ENCODE data around the gene SLC7A6OS. TPM values are rescaled to one million over a fixed set of nuclear protein-coding genes. Genes with fewer than 3 reads are reported as not detected.
"Not testable (repeated sequence)": the region's sequence is repeated elsewhere in the genome, so short reads cannot be mapped to it uniquely, and the experiment has no call there.

The SLC7A6OS gene
- total and polyA plus RNA-seq, 10 of the 15 experiments (the other 5 are each of a cell fraction or from before 2014, with no cell fraction given): 2.9 to 27.4 (median 16.9) TPM

- intact Hi-C loops (cut with micrococcal nuclease; ENCODE audit: unreplicated experiment): loop anchor here (1.0 kb wide), 1 partner anchor 24 kb away; the partner anchor contains the start of gene SLC7A6
- peaks cover 39% of the 10 kb centered on the region for H3K79me2 ChIP-seq (ENCODE audit: control insufficient read depth, insufficient read depth, low read length)
- H2AFZ ChIP-seq (ENCODE audit: control insufficient read depth, low read depth, low read length); BruUV-seq (replicated peaks); H3K4me3 ChIP-seq; ATAC-seq; H4K20me1 ChIP-seq (ENCODE audit: control insufficient read depth, insufficient read depth); H3K9me3 ChIP-seq (replicated peaks; ENCODE audit: control insufficient read depth, insufficient read depth, low read length); FAIRE-seq; H3K4me2 ChIP-seq (ENCODE audit: control insufficient read depth, insufficient read depth); in situ Hi-C loops (cut with MboI); H3K27me3 ChIP-seq (replicated peaks in 1 of 2; ENCODE audit: control insufficient read depth in 2 of 2, insufficient read depth in 2 of 2, low read length in 1 of 2); DNase-seq (ENCODE audit: low read depth, low spot score): not testable (repeated sequence)
- RAD21 ChIA-PET (ENCODE audit: unreplicated experiment): interaction anchor here (1.1 to 4.9 kb wide), 11 partner anchors 8 to 40 kb away, joined by 3 to 55 read pairs (median 9); partner anchors contain the start of genes PRMT7, SLC7A6 and SLC7A6OS
- POLR2A ChIA-PET: interaction anchor here (1.1 to 11.1 kb wide), 5 partner anchors 13 to 39 kb away, joined by 3 to 177 read pairs (median 15); partner anchors contain the start of genes PRMT7 and SLC7A6OS
- peak overlapping the region; percentile 59; the same call in 1 of the 2 replicates for H3K9ac ChIP-seq (ENCODE audit: control insufficient read depth, insufficient read depth, low read length)
- 0 out of 2 replicates have a peak, but pooled peaks have one; percentile 18 for TF ChIP-seq MLLT1 (IDR thresholded peaks at IDR 0.05)
- SMC1A ChIA-PET (ENCODE audit: uncharacterized antibody, unreplicated experiment): interaction anchor here (0.7 to 5.0 kb wide), 8 partner anchors 11 to 203 kb away, joined by 3 to 56 read pairs (median 16); partner anchors contain the start of genes PRMT7, SLC7A6 and SLC7A6OS
- H3K4me1 ChIP-seq (ENCODE audit: control insufficient read depth, insufficient read depth, low read length): peaks cover 62% of the 10 kb centered on the region
- CTCF ChIA-PET: interaction anchor here (1.2 to 4.8 kb wide), 6 partner anchors 13 to 52 kb away, joined by 3 to 94 read pairs (median 4); partner anchors contain the start of gene SLC7A6
- peak overlapping the region; percentile 92 for H3K27ac ChIP-seq (ENCODE audit: control insufficient read depth, insufficient read depth)
- WGBS (ENCODE audit: insufficient coverage, insufficient replicate concordance, low lambda C conversion rate, missing lambda C conversion rate): 91% methylated on average over 8 of the region's 9 CpGs
- peaks cover 25 to 30% of the 10 kb centered on the region in 2 experiments; a peak in 3 of 4 replicates for H3K36me3 ChIP-seq (ENCODE audit: control insufficient read depth in 2 of 2, insufficient read depth in 2 of 2, low read length in 1 of 2)
Observed at GRCh38 chr16:68288796-68289195, 21.9 kb downstream of the SLC7A6OS start.

- ATAC-seq: no peak
- TF ChIP-seq CBX3 (IDR thresholded peaks at IDR 0.05; ENCODE audit: borderline replicate concordance, low read depth) (no peak), HDAC6 (IDR thresholded peaks at IDR 0.05; ENCODE audit: unreplicated experiment) (no peak), NKRF (conservative IDR thresholded peaks at IDR 0.05) (no peak), POLR2AphosphoS2 (IDR thresholded peaks at IDR 0.05; ENCODE audit: low read depth, low read length) (no peak), JUND (IDR thresholded peaks at IDR 0.05; ENCODE audit: low read depth, low read length) (no peak), NFXL1 (IDR thresholded peaks at IDR 0.05; ENCODE audit: borderline replicate concordance) (no peak), ZBED1 (IDR thresholded peaks at IDR 0.05; ENCODE audit: borderline replicate concordance) (no peak), NFYA (IDR thresholded peaks at IDR 0.05; ENCODE audit: borderline replicate concordance, low read depth, low read length) (no peak), RAD51 (IDR thresholded peaks at IDR 0.05) (no peak), EZH2 (IDR thresholded peaks at IDR 0.05; ENCODE audit: borderline replicate concordance, control insufficient read depth, low read depth, low read length) (no peak), SIX5 (IDR thresholded peaks at IDR 0.05; ENCODE audit: low read depth, low read length, severe bottlenecking) (no peak), FOXK2 (IDR thresholded peaks at IDR 0.05) (no peak)
Observed at GRCh38 chr16:68288252-68288650, 22.5 kb downstream of the SLC7A6OS start.

More at GRCh38 chr16:68288252-68288650, 22.5 kb downstream of the SLC7A6OS start:
- Histone ChIP-seq H3K9ac (ENCODE audit: control insufficient read depth, insufficient read depth, low read length) (no peak overlapping the region), H3K4me1 (ENCODE audit: control insufficient read depth, insufficient read depth, low read length) (peaks cover 66% of the 10 kb centered on the region), H4K20me1 (ENCODE audit: control insufficient read depth, insufficient read depth) (no peaks in the 10 kb centered on the region), H3K4me2 (ENCODE audit: control insufficient read depth, insufficient read depth) (no peak overlapping the region), H3K36me3 (ENCODE audit: control insufficient read depth in 2 of 2, insufficient read depth in 2 of 2, low read length in 1 of 2) (peaks cover 20 to 27% of the 10 kb centered on the region in 2 experiments; a peak in 3 of 4 replicates), H3K9me3 (replicated peaks; ENCODE audit: control insufficient read depth, insufficient read depth, low read length) (no peaks in the 10 kb centered on the region), H3K27ac (ENCODE audit: control insufficient read depth, insufficient read depth) (peak overlapping the region; percentile 40), H3K4me3 (no peak overlapping the region), H3K27me3 (replicated peaks in 1 of 2; ENCODE audit: control insufficient read depth in 2 of 2, insufficient read depth in 2 of 2, low read length in 1 of 2) (no peaks in the 10 kb centered on the region), H2AFZ (ENCODE audit: control insufficient read depth, low read depth, low read length) (no peak overlapping the region), H3K79me2 (ENCODE audit: control insufficient read depth, insufficient read depth, low read length) (peaks cover 42% of the 10 kb centered on the region)
- ChIA-PET RAD21 (ENCODE audit: unreplicated experiment) (interaction anchor here (1.2 to 4.9 kb wide), 4 partner anchors 11 to 41 kb away, joined by 7 to 55 read pairs (median 12); partner anchors contain the start of gene SLC7A6), POLR2A (interaction anchor here (0.6 to 11.1 kb wide), 3 partner anchors 16 to 151 kb away, joined by 3 to 177 read pairs (median 15); partner anchors contain the start of genes PRMT7 and SLC7A6OS), SMC1A (ENCODE audit: uncharacterized antibody, unreplicated experiment) (interaction anchor here (0.9 to 5.0 kb wide), 8 partner anchors 11 to 40 kb away, joined by 3 to 56 read pairs (median 16); partner anchors contain the start of genes PRMT7, SLC7A6 and SLC7A6OS), CTCF (interaction anchor here (0.9 to 4.8 kb wide), 4 partner anchors 21 to 48 kb away, joined by 3 to 94 read pairs (median 4); partner anchors contain the start of gene SLC7A6)
- 94% methylated on average over 1 of the region's 1 CpG for WGBS (ENCODE audit: insufficient coverage, insufficient replicate concordance, low lambda C conversion rate, missing lambda C conversion rate)
- BruUV-seq (replicated peaks): no TSS peak
- DNase-seq (ENCODE audit: low read depth, low spot score) (no peak), FAIRE-seq (no peak)
- in situ Hi-C loops (cut with MboI): no loop called here
- intact Hi-C loops (cut with micrococcal nuclease; ENCODE audit: unreplicated experiment): no loop called here
